ENCODE results near the gene GLCE. TPM values are rescaled to one million over a fixed set of nuclear protein-coding genes. Genes with fewer than 3 reads are reported as not detected.

The GLCE gene
- total and polyA plus RNA-seq, 9 of the 15 experiments (the other 6 are each of a cell fraction or from before 2014, with no cell fraction given) = 4.6 to 12.3 (median 10.6) TPM

GRCh38 chr15:69120732-69121131 is 39.7 kb upstream of the GLCE start:
- Histone ChIP-seq H3K4me1 (replicated peaks in 1 of 2; ENCODE audit: control insufficient read depth in 2 of 2, insufficient read depth in 2 of 2, low read length in 2 of 2) (peaks cover 0 to 6% of the 10 kb centered on the region in 2 experiments; a peak in 1 of 5 replicates), H3K4me2 (ENCODE audit: insufficient read depth, low read length) (no peak overlapping the region), H3K9ac (ENCODE audit: insufficient read depth in 1 of 2, low read depth in 2 of 2, low read length in 2 of 2) (no peak overlapping the region), H3K27ac (ENCODE audit: extremely low read depth, low read depth, low read length) (no peak overlapping the region), H3K27me3 (ENCODE audit: control insufficient read depth in 2 of 2, insufficient read depth in 2 of 2, low read length in 2 of 2) (peaks cover 14 to 17% of the 10 kb centered on the region in 2 experiments), H3K36me3 (ENCODE audit: control insufficient read depth, insufficient read depth, low read length) (no peaks in the 10 kb centered on the region), H3K79me2 (ENCODE audit: control insufficient read depth, insufficient read depth, low read length) (no peaks in the 10 kb centered on the region), H3K4me3 (no peak overlapping the region), H2AFZ (ENCODE audit: low read depth, low read length) (no peak overlapping the region), H3K9me3 (replicated peaks; ENCODE audit: control insufficient read depth, insufficient read depth, low read depth, low read length) (no peaks in the 10 kb centered on the region), H4K20me1 (replicated peaks; ENCODE audit: control insufficient read depth, insufficient read depth, low read length) (no peaks in the 10 kb centered on the region), H3K9me1 (ENCODE audit: control insufficient read depth, insufficient read depth, low read length) (no peaks in the 10 kb centered on the region)
- TF ChIP-seq IRF9 (tag; IDR thresholded peaks at IDR 0.05) (no peak), SAFB2 (IDR thresholded peaks at IDR 0.05; ENCODE audit: borderline replicate concordance, low read depth, low read length, severe bottlenecking) (no peak), ZNF133 (CRISPR knock-in tag; IDR thresholded peaks at IDR 0.05) (no peak), ZNF282 (CRISPR knock-in tag; IDR thresholded peaks at IDR 0.05) (no peak), HINFP (tag; conservative IDR thresholded peaks at IDR 0.05; ENCODE audit: low read depth) (peak; percentile 75), NFYB (IDR thresholded peaks at IDR 0.05; ENCODE audit: extremely low read depth, insufficient read length) (no peak), XRCC4 (IDR thresholded peaks at IDR 0.05; ENCODE audit: extremely low read depth, insufficient read depth, insufficient read length) (no peak), GTF2F1 (IDR thresholded peaks at IDR 0.05; ENCODE audit: low read depth, low read length) (no peak)
- in situ Hi-C loops (cut with MboI) (no loop called here), intact Hi-C loops (cut with micrococcal nuclease) (no loop called here)
- 4% methylated on average over 3 of the region's 3 CpGs for WGBS (ENCODE audit: insufficient coverage, low coverage, missing lambda C conversion rate)
- BruUV-seq (replicated peaks) = no TSS peak
- POLR2A ChIA-PET = interaction anchor here (0.6 kb wide), 1 partner anchor 26 kb away, joined by 3 read pairs; no protein-coding TSS in a partner anchor
- CTCF ChIA-PET (ENCODE audit: low intra/inter-chr PET ratio) = no interaction called here
- FAIRE-seq (no peak), DNase-seq (ENCODE audit: extremely low read depth in 1 of 4, low spot score in 3 of 4) (no peak), ATAC-seq (no peak)
